Aorta (tissue), 5 donors: ENCODE data around the gene PCARE. TPM values are rescaled to one million over a fixed set of nuclear protein-coding genes. Genes with fewer than 3 reads are reported as not detected.

Experiments
- ATAC-seq: fragments of 200-7000 bp; cut with Tn5 transposase; one replicate; pipeline ENCODE4 v1.9.1; 2022; ENCODE audit warnings: moderate library complexity; ENCODE audit not compliant: low FRiP score
- DNase-seq, 2 donors: peaks; one replicate each; pipeline ENCODE4 v3.0.0-alpha.2; 2020
- H3K27ac ChIP-seq, 2 donors: one replicate each; pipeline ENCODE4 v1.5.1; 2013; ENCODE audit warnings: low read length in 2 of 2, mild to moderate bottlenecking in 2 of 2, moderate library complexity in 2 of 2, control low read depth in 1 of 2, inconsistent platforms in 1 of 2, low read depth in 1 of 2
- H3K27me3 ChIP-seq, 2 donors: one replicate each; pipeline ENCODE4 v1.6.1; 2013; ENCODE audit warnings: control low read depth in 1 of 2, low read length in 1 of 2, mild to moderate bottlenecking in 1 of 2, moderate library complexity in 1 of 2; ENCODE audit not compliant: insufficient read depth in 2 of 2, control insufficient read depth in 1 of 2
- H3K36me3 ChIP-seq, 2 donors: one replicate each; pipeline ENCODE4 v1.6.1; 2013; ENCODE audit warnings: control low read depth in 1 of 2, low read length in 1 of 2, mild to moderate bottlenecking in 1 of 2; ENCODE audit not compliant: insufficient read depth in 2 of 2, control insufficient read depth in 1 of 2
- H3K4me1 ChIP-seq, 2 donors: one replicate each; pipeline ENCODE4 v1.6.1; 2013; ENCODE audit warnings: low read length in 2 of 2, control low read depth in 1 of 2, mild to moderate bottlenecking in 1 of 2, moderate library complexity in 1 of 2; ENCODE audit not compliant: insufficient read depth in 2 of 2, control insufficient read depth in 1 of 2
- H3K4me3 ChIP-seq, 2 donors: one replicate each; pipeline ENCODE4 v1.5.1; 2013; ENCODE audit warnings: low read length in 2 of 2, control low read depth in 1 of 2, mild to moderate bottlenecking in 1 of 2
- H3K9me3 ChIP-seq: one replicate; pipeline ENCODE4 v1.6.1; 2013; ENCODE audit warnings: mild to moderate bottlenecking, low read length; ENCODE audit not compliant: control insufficient read depth
- WGBS, 2 donors: extraction: QIAGEN DNeasy Blood & Tissue Kit; methylation state at CpG; one replicate each; pipeline ENCODE4 v1.1.7; 2013; 5-methylcytosine and 5-hydroxymethylcytosine counted together
- intact Hi-C, 2 donors: fragments of 100-400 bp; cut with DNase I; formaldehyde crosslinking; loops; one replicate each; pipeline versions ENCODE4 v1.14.2 to v1.15.0; 2022
- polyA plus RNA-seq, 2 donors: library from polyadenylated mRNA; stranded (reverse); fragments of 200-250 nt; gene quantifications; one replicate each; pipeline ENCODE4 v1.2.3, GENCODE V29; 2013
- total RNA-seq, 2 donors: library from RNA; stranded (reverse); fragmentation: NEBNext Ultra II Directional; extraction: Animal tissue kit (Norgen Biotek cat#: 25700); gene quantifications; one replicate each; pipeline ENCODE4 v1.2.1, GENCODE V29; 2021
- donor health status: healthy with polysubstance abuse.
- donor health status: Bipolar disorder and iron deficiency.
- donor health status: DM: no; HTN: no; CAD: no.
- donor health status: DM: no; HTN: no; CAD: no.
- donor health status: DM: yes; HTN: yes; CAD: no.

PCARE gene
- total and polyA plus RNA-seq, 4 donors = 0.13 TPM; not detected in 3

DNA sequence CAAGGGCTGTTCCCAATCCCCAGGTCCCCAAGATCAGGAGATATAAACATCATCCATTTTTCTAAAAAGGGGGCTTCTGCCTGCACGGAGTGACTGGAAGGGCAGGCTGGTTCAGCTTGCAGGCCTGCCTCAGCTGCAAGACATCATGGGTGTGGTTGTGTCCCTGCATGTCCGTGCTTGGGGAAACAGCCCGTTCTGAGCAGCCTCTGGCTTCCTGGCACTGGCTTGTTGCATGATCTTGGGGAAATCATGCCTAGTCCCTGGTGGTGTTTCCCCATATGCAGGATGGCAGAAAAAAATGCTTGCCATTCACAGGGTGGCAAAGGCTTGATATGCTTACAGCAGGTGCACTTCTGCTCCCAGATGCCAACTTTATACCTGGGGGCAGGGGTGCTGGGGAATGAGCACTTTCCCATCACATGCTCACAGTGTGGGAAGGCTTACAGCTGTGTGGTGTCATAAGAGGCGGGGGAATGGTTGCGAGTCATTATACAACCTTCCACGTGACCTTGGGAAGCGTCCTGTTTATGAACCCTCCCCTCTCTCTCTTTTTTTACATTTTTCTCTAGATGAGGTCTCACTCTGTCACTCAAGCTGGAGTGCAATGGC, 7.2 kb downstream of the PCARE start:
- Histone ChIP-seq H3K27me3 (no peaks in the 10 kb centered on the region), H3K9me3 (no peaks in the 10 kb centered on the region), H3K36me3 (no peaks in the 10 kb centered on the region), H3K27ac (no peak overlapping the region), H3K4me3 (no peak overlapping the region), H3K4me1 (no peaks in the 10 kb centered on the region)
- intact Hi-C loops = no loop called here
- ATAC-seq (no peak), DNase-seq (no peak)
- WGBS, 2 donors = 83 to 85% methylated on average over 7 of the region's 7 CpGs

DNA sequence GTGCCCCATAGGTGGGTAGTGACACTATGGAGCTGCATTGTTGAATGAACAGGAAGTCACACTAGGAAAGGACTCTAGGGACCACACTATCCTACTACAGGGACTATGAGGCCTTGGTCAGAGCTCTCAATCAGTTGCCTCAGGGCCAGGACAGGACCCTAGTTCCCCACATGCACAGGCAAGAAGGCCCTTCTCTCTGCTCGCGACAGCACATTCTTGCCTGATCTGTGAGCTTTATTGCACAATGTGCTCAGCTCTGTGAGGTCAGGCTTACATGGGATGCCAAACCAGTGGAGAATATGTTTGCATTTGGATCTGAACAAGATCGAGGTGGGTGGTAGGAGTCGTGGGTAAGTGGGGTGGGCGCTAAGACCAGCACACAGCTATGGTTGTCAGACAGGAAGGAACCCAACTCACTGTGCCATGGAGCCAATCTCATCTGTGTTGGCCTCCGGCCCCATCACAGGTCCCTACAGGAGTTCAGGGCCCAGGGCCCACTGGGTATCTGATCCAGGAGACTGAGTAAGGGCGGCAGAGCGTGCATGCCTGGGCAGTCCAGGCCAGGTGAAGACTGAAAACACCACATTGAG, 8.0 kb downstream of the PCARE start:
- Histone ChIP-seq H3K27ac (no peak overlapping the region), H3K4me3 (no peak overlapping the region), H3K4me1 (no peaks in the 10 kb centered on the region), H3K36me3 (no peaks in the 10 kb centered on the region), H3K9me3 (no peaks in the 10 kb centered on the region), H3K27me3 (no peaks in the 10 kb centered on the region)
- DNase-seq = no peak
- intact Hi-C loops = no loop called here
- ATAC-seq = no peak
- 93 to 96% methylated on average over 8 of the region's 8 CpGs for whole genome bisulfite sequencing, 2 donors

DNA sequence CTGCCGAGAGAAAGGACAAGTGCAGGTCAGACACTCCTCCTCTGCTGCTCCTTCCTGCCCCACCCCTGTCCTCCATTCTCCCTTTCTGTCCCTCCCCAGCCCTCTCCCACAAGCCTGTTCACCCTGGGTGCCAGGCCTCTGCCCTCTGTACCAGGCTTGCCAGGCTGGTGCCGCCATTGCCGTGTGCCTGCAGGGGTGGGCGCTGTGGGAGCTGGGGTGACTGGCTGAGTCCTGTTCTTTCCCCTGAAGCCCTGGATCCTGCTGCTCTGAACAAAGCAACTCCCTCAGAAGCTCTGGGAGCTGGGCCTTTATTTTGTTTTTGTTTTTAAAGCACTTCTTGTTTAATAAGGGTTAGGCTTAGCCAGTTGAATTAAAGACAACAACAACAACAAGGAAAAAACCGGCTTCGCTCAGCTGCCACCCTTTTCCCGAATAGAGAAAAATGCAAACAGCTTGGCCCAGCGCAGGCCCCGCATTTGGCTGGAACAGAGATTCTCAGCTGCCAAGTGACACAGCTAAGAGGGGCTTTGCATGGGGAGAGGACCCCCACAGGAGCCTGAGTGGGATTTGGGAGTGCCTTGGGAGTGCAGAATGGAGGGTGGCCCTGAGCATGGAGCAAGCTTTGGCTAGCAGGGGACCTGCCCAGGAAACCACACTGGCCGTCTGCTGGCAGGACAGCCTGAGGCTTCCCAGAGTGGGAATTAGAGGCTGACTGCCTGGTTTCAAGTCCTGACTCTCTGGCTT, 9.1 kb downstream of the PCARE start:
- intact Hi-C loops = no loop called here
- Histone ChIP-seq H3K4me1 (no peaks in the 10 kb centered on the region), H3K4me3 (no peak overlapping the region), H3K27ac (no peak overlapping the region), H3K36me3 (no peaks in the 10 kb centered on the region), H3K9me3 (no peaks in the 10 kb centered on the region), H3K27me3 (no peaks in the 10 kb centered on the region)
- peak; percentile 51 for ATAC-seq
- no peak for DNase-seq
- WGBS, 2 donors = 25 to 58% methylated on average over 10 of the region's 10 CpGs

DNA sequence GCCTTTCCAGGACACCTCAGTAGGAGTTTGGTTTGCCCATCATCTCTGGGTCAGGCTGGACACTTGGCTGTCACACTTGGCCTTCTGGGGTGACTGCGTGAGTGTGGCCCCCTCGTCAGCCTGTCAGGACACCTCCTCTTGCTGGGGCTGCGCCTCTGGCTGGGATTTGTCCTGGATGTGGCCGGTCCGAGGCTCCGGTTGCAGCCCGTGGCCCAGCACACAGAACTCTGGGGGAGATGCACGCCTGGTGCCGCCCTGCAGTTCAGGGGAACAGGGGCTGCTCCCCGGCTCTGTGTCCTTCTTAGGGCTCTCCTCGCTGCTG, 9.6 kb downstream of the PCARE start:
- H3K9me3 ChIP-seq = no peaks in the 10 kb centered on the region
- H3K4me1 ChIP-seq = no peaks in the 10 kb centered on the region
- no peaks in the 10 kb centered on the region for H3K36me3 ChIP-seq
- DNase-seq (no peak), ATAC-seq (no peak)
- no peak overlapping the region for H3K4me3 ChIP-seq
- 80 to 86% methylated on average over 11 of the region's 11 CpGs for WGBS, 2 donors
- no peak overlapping the region for H3K27ac ChIP-seq
- intact Hi-C loops = no loop called here
- no peaks in the 10 kb centered on the region for H3K27me3 ChIP-seq

DNA sequence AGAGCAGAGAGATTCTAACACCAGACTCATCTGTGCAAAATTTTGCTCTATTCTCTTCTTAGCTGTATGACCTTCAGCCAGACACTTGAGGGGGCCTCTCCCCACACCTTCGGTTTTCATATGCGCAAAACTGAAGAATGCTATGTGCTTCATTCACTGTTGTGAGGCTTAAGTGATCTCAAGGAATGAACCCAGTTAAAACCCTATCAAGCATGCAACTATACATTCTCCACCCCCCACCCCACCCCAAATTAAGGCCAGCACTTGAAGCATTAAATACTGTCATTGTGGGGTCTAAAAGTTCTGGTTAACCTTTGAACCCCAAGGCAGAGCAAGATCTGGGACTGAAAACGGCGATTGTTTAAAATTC, 10.0 kb downstream of the PCARE start:
- intact Hi-C loops = no loop called here
- Histone ChIP-seq H3K4me3 (no peak overlapping the region), H3K9me3 (no peaks in the 10 kb centered on the region), H3K27me3 (no peaks in the 10 kb centered on the region), H3K36me3 (no peaks in the 10 kb centered on the region), H3K4me1 (no peaks in the 10 kb centered on the region), H3K27ac (no peak overlapping the region)
- no peak for DNase-seq
- ATAC-seq = no peak
- WGBS, 2 donors = 97% methylated on average over 4 of the region's 4 CpGs

DNA sequence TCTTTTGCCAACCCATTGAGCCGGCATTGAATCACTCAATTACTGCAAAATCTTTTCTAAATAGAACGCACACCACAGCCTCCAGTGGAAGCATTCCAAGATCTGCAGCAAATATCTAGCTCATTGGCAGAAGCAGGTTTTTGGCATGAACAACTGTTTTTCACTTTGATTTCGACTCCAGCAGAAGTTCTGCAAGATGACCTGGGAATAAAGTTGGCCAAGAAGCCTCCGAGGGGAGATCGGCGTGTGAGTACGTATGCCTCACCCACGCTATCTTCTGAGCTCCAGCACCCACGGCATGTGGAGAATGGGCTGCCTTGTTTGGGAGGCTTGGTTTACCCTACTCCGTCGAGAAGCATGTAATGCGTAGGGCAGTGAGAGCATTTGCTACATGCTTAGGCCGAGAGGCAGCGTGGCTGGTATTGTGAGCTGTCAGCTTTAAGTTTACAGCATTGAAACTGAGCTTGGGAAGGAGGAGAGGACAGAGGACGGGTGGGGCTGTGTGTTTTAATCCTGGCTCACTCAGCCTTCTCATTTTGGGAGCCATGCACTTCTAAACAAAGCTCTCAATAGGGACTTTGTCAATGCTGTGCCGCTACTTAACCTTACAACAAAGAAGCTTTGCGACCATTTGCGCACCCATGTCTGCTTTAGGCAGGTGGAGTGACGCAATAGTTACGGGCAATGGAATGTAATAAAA, 10.5 kb downstream of the PCARE start:
- Histone ChIP-seq H3K4me1 (no peaks in the 10 kb centered on the region), H3K27me3 (no peaks in the 10 kb centered on the region), H3K27ac (no peak overlapping the region), H3K36me3 (no peaks in the 10 kb centered on the region), H3K9me3 (no peaks in the 10 kb centered on the region), H3K4me3 (no peak overlapping the region)
- WGBS, 2 donors = 51 to 54% methylated on average over 20 of the region's 20 CpGs
- ATAC-seq (peak; percentile 34), DNase-seq (no peak)
- intact Hi-C loops = no loop called here

DNA sequence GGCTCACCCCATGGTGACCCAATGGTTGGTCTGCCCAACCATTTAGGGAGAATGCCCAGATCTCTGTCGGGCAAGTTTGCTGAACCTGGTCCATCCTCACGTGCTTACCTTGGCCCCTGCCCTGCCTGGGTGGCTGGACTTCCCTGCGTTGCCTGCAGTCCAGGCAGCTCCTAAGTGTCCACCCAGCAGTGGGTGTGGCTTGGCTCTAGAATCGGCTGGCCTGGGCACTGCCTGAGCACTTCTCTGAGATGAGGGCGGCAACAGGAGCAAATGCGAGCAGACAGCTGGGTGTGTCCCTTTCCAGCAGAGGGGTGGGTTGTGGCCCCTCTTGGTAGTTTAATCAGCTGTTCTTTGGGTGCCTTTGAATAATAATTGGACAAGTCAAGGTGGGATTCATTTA, 11.3 kb downstream of the PCARE start:
- Histone ChIP-seq H3K4me3 (no peak overlapping the region), H3K27ac (no peak overlapping the region), H3K9me3 (no peaks in the 10 kb centered on the region), H3K36me3 (no peaks in the 10 kb centered on the region), H3K27me3 (no peaks in the 10 kb centered on the region), H3K4me1 (no peaks in the 10 kb centered on the region)
- no peak for DNase-seq
- peak; percentile 12 for ATAC-seq
- intact Hi-C loops = no loop called here
- WGBS, 2 donors = 66 to 91% methylated on average over 6 of the region's 6 CpGs

DNA sequence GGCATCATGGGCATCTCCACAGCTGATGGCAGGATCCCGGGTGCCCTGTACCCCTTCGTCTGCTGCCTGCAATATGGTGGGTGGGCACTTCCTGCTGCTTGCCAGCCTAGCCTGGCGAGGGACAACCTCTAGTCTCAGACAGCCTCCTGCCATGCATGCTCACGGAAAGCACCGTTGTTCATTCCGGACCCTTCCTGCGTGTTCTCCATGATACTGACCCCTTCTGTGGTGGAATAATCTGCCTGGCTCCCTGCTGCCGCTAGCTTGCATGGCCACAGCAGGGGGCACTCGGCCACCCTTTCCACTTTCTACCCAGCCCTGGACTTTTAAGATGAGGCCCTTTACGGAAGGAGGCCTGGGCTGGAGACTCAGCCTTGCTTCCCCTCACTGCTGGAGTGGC, 12.0 kb downstream of the PCARE start:
- intact Hi-C loops = no loop called here
- Histone ChIP-seq H3K27ac (no peak overlapping the region), H3K27me3 (no peaks in the 10 kb centered on the region)

More for the DNA sequence above, 12.0 kb downstream of the PCARE start:
- WGBS, 2 donors = 96 to 99% methylated on average over 8 to 10 of the region's 10 CpGs
- no peaks in the 10 kb centered on the region for H3K4me1 ChIP-seq
- no peak overlapping the region for H3K4me3 ChIP-seq
- no peaks in the 10 kb centered on the region for H3K9me3 ChIP-seq
- DNase-seq = no peak
- ATAC-seq = no peak
- H3K36me3 ChIP-seq = no peaks in the 10 kb centered on the region
